CD4-positive, alpha-beta T cell treated with Interleukin-10 for 1 hour (primary cell): ENCODE data around the gene SH3PXD2A.

Experiments
- DNase-seq: peaks from one replicate; pipeline ENCODE4 v3.0.0-alpha.2; 2020

The SH3PXD2A gene

GRCh38 chr10:103698266-103698665 lies 157.1 kb downstream of the SH3PXD2A start:
- no peak for DNase-seq

- no peak for DNase-seq
Observed at GRCh38 chr10:103697787-103698186, 157.6 kb downstream of the SH3PXD2A start.

- peak; percentile 64 for DNase-seq
Observed at GRCh38 chr10:103696411-103697145, 158.8 kb downstream of the SH3PXD2A start.

GRCh38 chr10:103696094-103696410 lies 159.3 kb downstream of the SH3PXD2A start:
- no peak for DNase-seq

DNA sequence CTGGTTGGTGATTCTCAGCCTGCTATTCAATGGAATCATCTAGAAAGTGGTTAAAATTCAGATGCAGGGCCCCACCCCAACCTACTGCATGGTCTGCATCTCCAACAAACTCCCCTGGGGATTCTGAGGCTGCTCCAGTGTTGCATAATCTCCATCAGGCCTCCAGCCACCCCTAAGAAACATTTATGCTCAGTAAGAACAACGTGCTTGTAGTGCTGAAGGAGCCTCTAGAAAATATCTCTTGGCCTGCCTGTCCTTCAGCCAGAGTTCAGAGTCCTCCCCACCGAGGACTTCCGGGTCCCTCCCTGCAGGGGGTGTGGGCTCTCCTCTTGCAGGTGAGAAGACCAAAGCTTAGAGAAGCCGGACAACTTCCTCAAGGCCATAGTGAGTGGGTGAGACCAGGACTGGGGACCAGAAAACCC lies 159.8 kb downstream of the SH3PXD2A start:
- DNase-seq = no peak

- DNase-seq = no peak
Observed at GRCh38 chr10:103693812-103694205, 161.6 kb downstream of the SH3PXD2A start.

- peak; percentile 46 for DNase-seq
Observed at GRCh38 chr10:103692952-103693811, 162.2 kb downstream of the SH3PXD2A start.

- peak; percentile 12 for DNase-seq
Observed at GRCh38 chr10:103692436-103692951, 162.9 kb downstream of the SH3PXD2A start.

DNA sequence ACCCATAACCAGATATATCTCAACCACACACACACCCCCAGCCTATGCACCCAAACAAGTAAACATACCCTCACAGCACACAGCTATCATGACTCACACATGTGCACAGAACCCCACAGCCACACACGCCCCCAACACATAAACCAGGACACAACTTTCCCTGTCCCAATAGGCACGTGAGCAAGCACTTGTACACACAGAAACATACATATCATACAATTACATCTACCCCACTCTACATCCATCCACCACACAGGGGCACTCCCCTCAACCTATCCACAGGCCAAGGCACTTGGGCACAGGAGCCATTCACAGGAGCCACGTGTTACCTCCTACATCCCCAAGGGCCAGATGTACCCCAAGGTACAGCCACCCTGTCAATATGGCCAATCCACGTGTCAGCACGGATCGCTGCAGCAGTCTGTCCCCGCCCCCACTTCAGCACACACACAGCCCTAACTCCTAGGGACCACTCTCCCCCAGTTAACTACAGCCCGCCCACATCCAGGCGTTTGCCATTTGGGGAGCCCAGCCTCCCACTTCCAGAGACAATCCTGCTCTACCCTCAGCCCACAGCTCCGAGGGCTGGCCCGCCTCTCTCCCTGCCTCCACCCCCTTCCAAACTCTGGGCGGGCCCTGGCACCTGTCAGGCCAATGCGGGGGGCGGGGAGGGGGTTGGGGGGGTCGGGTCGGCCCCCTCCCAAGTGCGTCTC lies 163.5 kb downstream of the SH3PXD2A start:
- DNase-seq = no peak

DNA sequence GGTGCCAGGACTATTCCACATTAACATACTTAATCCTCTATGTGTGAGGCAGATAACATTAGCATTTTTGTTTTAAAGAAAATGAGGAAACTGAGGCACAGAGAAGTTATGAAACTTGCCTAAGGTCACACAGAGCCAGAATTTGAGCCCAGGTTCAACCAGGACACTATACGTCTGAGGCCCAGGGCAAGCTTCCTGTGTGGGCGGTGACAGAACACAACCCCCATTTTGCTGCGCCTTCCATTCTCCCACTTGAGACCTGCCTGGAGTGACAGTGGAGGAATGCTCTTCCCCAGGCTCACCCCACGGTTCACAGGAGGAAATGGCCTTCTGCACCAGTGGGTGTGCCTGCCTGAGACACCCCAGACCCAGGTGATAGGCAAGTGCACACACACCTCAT lies 164.1 kb downstream of the SH3PXD2A start:
- no peak for DNase-seq

GRCh38 chr10:103690281-103690680 lies 165.1 kb downstream of the SH3PXD2A start:
- DNase-seq = no peak

- no peak for DNase-seq
Observed at GRCh38 chr10:103688491-103688890, 166.9 kb downstream of the SH3PXD2A start.

- DNase-seq = no peak
Observed at GRCh38 chr10:103687718-103688117, 167.7 kb downstream of the SH3PXD2A start.

- DNase-seq = no peak
Observed at GRCh38 chr10:103687172-103687571, 168.2 kb downstream of the SH3PXD2A start.

- peak; percentile 81 for DNase-seq
Observed at GRCh38 chr10:103685880-103686669, 169.3 kb downstream of the SH3PXD2A start.

GRCh38 chr10:103683851-103684250 lies 171.5 kb downstream of the SH3PXD2A start:
- DNase-seq = no peak

- DNase-seq = no peak
Observed at GRCh38 chr10:103682631-103683030, 172.7 kb downstream of the SH3PXD2A start.

GRCh38 chr10:103681617-103682399 lies 173.6 kb downstream of the SH3PXD2A start:
- no peak for DNase-seq

- DNase-seq = no peak
Observed at GRCh38 chr10:103680869-103681236, 174.5 kb downstream of the SH3PXD2A start.

DNA sequence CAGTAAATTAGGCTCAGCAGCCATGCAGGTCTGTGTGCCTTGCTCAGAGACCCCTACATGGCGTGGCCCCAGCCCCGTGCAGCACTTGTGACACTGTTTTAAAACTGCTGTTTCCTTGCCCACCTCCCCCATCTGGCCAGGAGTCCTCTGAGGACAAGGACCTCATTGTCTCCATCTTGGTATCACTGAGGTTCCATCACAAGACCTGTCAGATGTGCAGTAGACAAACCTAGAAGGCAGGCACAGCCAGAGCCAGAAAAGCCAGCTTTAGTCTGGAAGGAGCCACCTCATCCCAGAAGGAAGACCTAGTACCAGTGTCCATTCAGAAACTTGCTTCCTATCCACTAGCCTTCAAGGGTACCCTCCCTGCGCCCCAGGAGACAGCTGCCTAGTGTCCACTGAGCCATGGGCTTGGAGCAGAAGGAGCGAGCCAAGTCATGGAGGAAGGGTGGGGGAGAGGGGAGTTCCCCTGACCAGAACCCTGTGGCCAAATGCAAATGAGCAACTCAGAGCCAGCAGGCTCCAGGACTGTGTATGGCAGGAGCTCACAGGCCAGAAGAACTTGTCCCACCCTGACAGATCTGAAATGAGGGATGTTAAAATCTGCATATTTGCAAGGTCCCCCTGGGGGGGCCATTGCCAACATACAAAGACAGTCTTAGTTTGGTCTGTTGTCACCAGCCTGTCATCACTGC lies 176.1 kb downstream of the SH3PXD2A start:
- DNase-seq = no peak

GRCh38 chr10:103678178-103678526 lies 177.2 kb downstream of the SH3PXD2A start:
- DNase-seq = peak; percentile 93
